SH-SY5Y (cell line): ENCODE results near the gene PPP2R2C.

ENCODE experiments used
- GATA2 ChIP-seq: IDR thresholded peaks from 2 replicates; pipeline ENCODE4 v1.6.1; 2011; ENCODE audit warnings: mild to moderate bottlenecking, low read depth, low read length
- GATA3 ChIP-seq: IDR thresholded peaks from 2 replicates; pipeline ENCODE4 v1.6.1; 2011; ENCODE audit warnings: low read depth, mild to moderate bottlenecking, low read length, moderate library complexity

GRCh38 chr4:6388713-6389112 is 83.7 kb downstream of the PPP2R2C start:
- TF ChIP-seq GATA2 (no peak), GATA3 (no peak)
